Mesendoderm (in vitro differentiated cells): ENCODE results near the gene CLEC6A.
A peak's percentile ranks its signal among the peaks of the same experiment; 100 is the strongest.

Experiments used
- DNase-seq: peaks from one replicate; pipeline ENCODE4 v3.0.0; 2013
- H2AK5ac ChIP-seq: 2 replicates; pipeline ENCODE4 v1.6.1; 2013; ENCODE audit warnings: low read length, inconsistent platforms
- H2BK120ac ChIP-seq: 2 replicates; pipeline ENCODE4 v1.6.1; 2013; ENCODE audit warnings: low read depth, mild to moderate bottlenecking, low read length, moderate library complexity, mixed read lengths
- H2BK15ac ChIP-seq: replicated peaks from 2 replicates; pipeline ENCODE4 v1.6.1; 2013; ENCODE audit warnings: low read depth, mild to moderate bottlenecking, moderate library complexity
- H2BK5ac ChIP-seq: 2 replicates; pipeline ENCODE4 v1.6.1; 2013; ENCODE audit warnings: low read length, inconsistent platforms
- H3K18ac ChIP-seq: 2 replicates; pipeline ENCODE4 v1.6.1; 2013; ENCODE audit warnings: mild to moderate bottlenecking, low read length, mixed read lengths
- H3K23ac ChIP-seq: one replicate; pipeline ENCODE4 v1.6.1; 2013; ENCODE audit warnings: low read length
- H3K27ac ChIP-seq: 2 replicates; pipeline ENCODE4 v1.5.1; 2013; ENCODE audit warnings: low read depth, mild to moderate bottlenecking, inconsistent platforms, low read length, moderate library complexity
- H3K27me3 ChIP-seq: 2 replicates; pipeline ENCODE4 v1.6.1; 2013; ENCODE audit warnings: low read length, control low read depth, mild to moderate bottlenecking, inconsistent platforms; ENCODE audit not compliant: insufficient read depth, poor library complexity
- H3K36me3 ChIP-seq: 2 replicates; pipeline ENCODE4 v1.6.1; 2013; ENCODE audit warnings: low read length, inconsistent platforms; ENCODE audit not compliant: control insufficient read depth, insufficient read depth
- H3K4ac ChIP-seq: one replicate; pipeline ENCODE4 v1.6.1; 2013; ENCODE audit warnings: low read depth, mild to moderate bottlenecking, low read length, moderate library complexity
- H3K4me1 ChIP-seq: 2 replicates; pipeline ENCODE4 v1.6.1; 2013; ENCODE audit warnings: low read depth, low read length, inconsistent platforms; ENCODE audit not compliant: control insufficient read depth
- H3K4me2 ChIP-seq: 2 replicates; pipeline ENCODE4 v1.6.1; 2013; ENCODE audit warnings: low read length
- H3K4me3 ChIP-seq: 2 replicates; pipeline ENCODE4 v1.5.1; 2013; ENCODE audit warnings: mild to moderate bottlenecking, low read length
- H3K56ac ChIP-seq: one replicate; pipeline ENCODE4 v1.6.1; 2013; ENCODE audit warnings: low read length
- H3K79me1 ChIP-seq: 2 replicates; pipeline ENCODE4 v1.6.1; 2013; ENCODE audit warnings: low read length, inconsistent platforms
- H3K79me2 ChIP-seq: 2 replicates; pipeline ENCODE4 v1.6.1; 2013; ENCODE audit warnings: mild to moderate bottlenecking, low read length; ENCODE audit not compliant: control insufficient read depth, insufficient read depth
- H3K9ac ChIP-seq: 2 replicates; pipeline ENCODE4 v1.6.1; 2013; ENCODE audit warnings: low read length, inconsistent platforms
- H4K5ac ChIP-seq: one replicate; pipeline ENCODE4 v1.6.1; 2013; ENCODE audit warnings: low read length
- H4K8ac ChIP-seq: one replicate; pipeline ENCODE4 v1.6.1; 2013; ENCODE audit warnings: low read depth, mild to moderate bottlenecking, control low read depth, low read length, moderate library complexity
- WGBS: extraction: QIAGEN DNeasy Blood & Tissue Kit; methylation state at CpG from one replicate; pipeline ENCODE4 v1.1.7; 2013; ENCODE audit warnings: low lambda C conversion rate, missing lambda C conversion rate; ENCODE audit not compliant: insufficient coverage; ENCODE audit errors: extremely low coverage; 5-methylcytosine and 5-hydroxymethylcytosine counted together

The CLEC6A gene

GRCh38 chr12:8499616-8500015, 43.9 kb downstream of the CLEC6A start:
- Histone ChIP-seq H3K79me2 (no peaks in the 10 kb centered on the region), H3K18ac (no peak overlapping the region), H2AK5ac (no peak overlapping the region), H3K56ac (no peak overlapping the region), H2BK5ac (no peak overlapping the region), H2BK15ac (no peak overlapping the region), H3K9ac (no peak overlapping the region), H3K27me3 (no peaks in the 10 kb centered on the region), H4K5ac (no peak overlapping the region), H3K4me2 (no peak overlapping the region), H3K4me1 (no peaks in the 10 kb centered on the region), H2BK120ac (no peak overlapping the region), H4K8ac (no peak overlapping the region), H3K23ac (no peak overlapping the region), H3K79me1 (no peaks in the 10 kb centered on the region), H3K36me3 (no peaks in the 10 kb centered on the region), H3K27ac (no peak overlapping the region), H3K4ac (no peak overlapping the region), H3K4me3 (no peak overlapping the region)
- WGBS, result no CpG with 5 or more reads among the region's 4 CpGs
- peak; percentile 35 for DNase-seq

- H2BK15ac ChIP-seq, result no peak overlapping the region
- H2BK120ac ChIP-seq, result no peak overlapping the region
- no peak overlapping the region for H4K5ac ChIP-seq
- no peak for DNase-seq
- H3K79me1 ChIP-seq, result no peaks in the 10 kb centered on the region
- H3K36me3 ChIP-seq, result no peaks in the 10 kb centered on the region
- H2BK5ac ChIP-seq, result no peak overlapping the region
- no peaks in the 10 kb centered on the region for H3K79me2 ChIP-seq
- H3K4me2 ChIP-seq, result no peak overlapping the region
- no peak overlapping the region for H3K56ac ChIP-seq
- 100% methylated on average over 2 of the region's 3 CpGs for WGBS
- H3K27me3 ChIP-seq, result no peaks in the 10 kb centered on the region
- H3K18ac ChIP-seq, result no peak overlapping the region
- H3K23ac ChIP-seq, result no peak overlapping the region
- no peak overlapping the region for H4K8ac ChIP-seq
- no peak overlapping the region for H3K4me3 ChIP-seq
- no peak overlapping the region for H2AK5ac ChIP-seq
- no peaks in the 10 kb centered on the region for H3K4me1 ChIP-seq
- no peak overlapping the region for H3K4ac ChIP-seq
- H3K9ac ChIP-seq, result no peak overlapping the region
- no peak overlapping the region for H3K27ac ChIP-seq
Measured at GRCh38 chr12:8501720-8502119, 46.0 kb downstream of the CLEC6A start.

GRCh38 chr12:8504351-8504750, 48.6 kb downstream of the CLEC6A start:
- no peak overlapping the region for H2BK120ac ChIP-seq
- no peak overlapping the region for H2BK5ac ChIP-seq
- H3K4ac ChIP-seq, result no peak overlapping the region
- no peak overlapping the region for H3K4me2 ChIP-seq
- no peak for DNase-seq
- no peak overlapping the region for H3K9ac ChIP-seq
- no peaks in the 10 kb centered on the region for H3K79me1 ChIP-seq
- no peaks in the 10 kb centered on the region for H3K36me3 ChIP-seq
- H2AK5ac ChIP-seq, result no peak overlapping the region
- H4K5ac ChIP-seq, result no peak overlapping the region
- WGBS, result no CpG with 5 or more reads among the region's 1 CpG
- H3K18ac ChIP-seq, result no peak overlapping the region
- H3K27me3 ChIP-seq, result no peaks in the 10 kb centered on the region
- H3K4me1 ChIP-seq, result peaks cover 5% of the 10 kb centered on the region
- no peak overlapping the region for H3K56ac ChIP-seq
- no peak overlapping the region for H3K27ac ChIP-seq
- H2BK15ac ChIP-seq, result no peak overlapping the region
- H3K23ac ChIP-seq, result no peak overlapping the region
- no peak overlapping the region for H4K8ac ChIP-seq
- H3K79me2 ChIP-seq, result no peaks in the 10 kb centered on the region
- no peak overlapping the region for H3K4me3 ChIP-seq

GRCh38 chr12:8507596-8507995, 51.8 kb downstream of the CLEC6A start:
- Histone ChIP-seq H3K36me3 (no peaks in the 10 kb centered on the region), H3K56ac (no peak overlapping the region), H2BK120ac (no peak overlapping the region), H3K4me3 (no peak overlapping the region), H4K8ac (no peak overlapping the region), H3K9ac (no peak overlapping the region), H2BK5ac (no peak overlapping the region), H3K18ac (no peak overlapping the region), H3K4me1 (peaks cover 5% of the 10 kb centered on the region), H3K79me1 (no peaks in the 10 kb centered on the region), H3K4ac (no peak overlapping the region), H2BK15ac (no peak overlapping the region), H3K79me2 (no peaks in the 10 kb centered on the region), H4K5ac (no peak overlapping the region), H3K27me3 (no peaks in the 10 kb centered on the region), H3K27ac (no peak overlapping the region), H2AK5ac (no peak overlapping the region), H3K23ac (no peak overlapping the region), H3K4me2 (no peak overlapping the region)
- DNase-seq, result no peak
- WGBS, result no CpG with 5 or more reads among the region's 3 CpGs

GRCh38 chr12:8508223-8508622, 52.5 kb downstream of the CLEC6A start:
- H3K4ac ChIP-seq, result no peak overlapping the region
- no peak overlapping the region for H4K5ac ChIP-seq
- H3K23ac ChIP-seq, result no peak overlapping the region
- H4K8ac ChIP-seq, result no peak overlapping the region
- no peak overlapping the region for H3K27ac ChIP-seq
- no peak overlapping the region for H3K4me3 ChIP-seq
- H2AK5ac ChIP-seq, result no peak overlapping the region
- H3K36me3 ChIP-seq, result no peaks in the 10 kb centered on the region
- peaks cover 5% of the 10 kb centered on the region for H3K4me1 ChIP-seq
- H3K79me1 ChIP-seq, result no peaks in the 10 kb centered on the region
- H3K27me3 ChIP-seq, result no peaks in the 10 kb centered on the region
- no peak overlapping the region for H2BK15ac ChIP-seq
- H3K4me2 ChIP-seq, result no peak overlapping the region
- no peak overlapping the region for H3K18ac ChIP-seq
- no CpG with 5 or more reads among the region's 3 CpGs for WGBS
- no peaks in the 10 kb centered on the region for H3K79me2 ChIP-seq
- H3K56ac ChIP-seq, result no peak overlapping the region
- DNase-seq, result peak; percentile 36
- no peak overlapping the region for H3K9ac ChIP-seq
- H2BK120ac ChIP-seq, result no peak overlapping the region
- H2BK5ac ChIP-seq, result no peak overlapping the region
